ENCODE data around the gene ADIPOQ. TPM values are rescaled to one million over a fixed set of nuclear protein-coding genes. Genes with fewer than 3 reads are reported as not detected.
"Not testable (repeated sequence)": the region's sequence is repeated elsewhere in the genome, so short reads cannot be mapped to it uniquely, and the experiment has no call there.

ADIPOQ gene
- total RNA-seq, 2 donors from 2014 or later, result not detected

DNA sequence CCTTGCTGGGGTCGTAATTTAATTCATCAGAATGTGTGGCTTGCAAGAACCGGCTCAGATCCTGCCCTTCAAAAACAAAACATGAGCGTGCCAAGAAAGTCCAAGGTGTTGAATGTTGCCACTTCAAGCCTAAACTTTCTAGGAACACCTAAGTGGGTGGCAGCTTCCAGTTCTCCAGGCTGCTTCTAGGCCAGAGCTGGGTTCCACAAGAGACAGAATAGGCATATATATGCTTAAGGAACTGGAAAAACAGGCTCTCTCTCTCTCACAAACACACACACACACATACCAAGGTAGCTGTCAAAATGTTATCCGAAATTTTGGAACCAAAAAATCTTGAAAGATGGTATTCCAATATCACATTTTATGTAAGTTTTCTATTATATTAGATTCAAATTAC, 890 bp upstream of the ADIPOQ start:
- no peak overlapping the region for H3K27ac Mint-ChIP-seq
- H3K4me3 Mint-ChIP-seq, result no peak overlapping the region
- H3K27me3 Mint-ChIP-seq, result peaks cover 11 to 17% of the 10 kb centered on the region in 2 donors
- ATAC-seq, result no peak
- no peak for DNase-seq (ENCODE audit: low spot score)
- no peaks in the 10 kb centered on the region for H3K4me1 Mint-ChIP-seq (ENCODE audit: low read depth in 2 of 2)
- H3K36me3 Mint-ChIP-seq, result no peaks in the 10 kb centered on the region
- H3K9me3 Mint-ChIP-seq, result no peaks in the 10 kb centered on the region

DNA sequence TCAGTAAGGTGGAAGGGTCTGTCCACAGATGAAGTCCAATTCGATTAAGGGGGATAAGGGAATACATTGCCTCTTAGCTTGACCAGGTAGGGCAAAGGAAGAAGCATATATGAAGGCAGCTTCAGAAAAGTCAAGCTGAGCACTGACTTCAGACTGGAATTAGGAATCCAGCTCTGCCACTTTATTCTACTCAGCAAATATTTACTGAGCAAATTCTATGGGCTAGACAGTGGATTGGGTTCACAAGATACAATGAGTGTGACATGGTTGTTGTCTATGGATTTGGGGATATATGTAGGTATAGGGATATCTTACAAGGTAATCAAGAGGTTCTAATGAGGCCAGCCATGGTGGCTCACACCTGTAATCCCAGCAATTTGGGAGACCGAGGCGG, 526 bp downstream of the ADIPOQ start:
- ATAC-seq (no peak), DNase-seq (ENCODE audit: low spot score) (no peak)
- H3K4me1 Mint-ChIP-seq (ENCODE audit: low read depth in 2 of 2), result no peaks in the 10 kb centered on the region
- H3K27me3 Mint-ChIP-seq, result peaks cover 16 to 21% of the 10 kb centered on the region in 2 donors
- no peaks in the 10 kb centered on the region for H3K9me3 Mint-ChIP-seq
- H3K36me3 Mint-ChIP-seq, result no peaks in the 10 kb centered on the region
- H3K27ac Mint-ChIP-seq, result no peak overlapping the region
- no peak overlapping the region for H3K4me3 Mint-ChIP-seq

DNA sequence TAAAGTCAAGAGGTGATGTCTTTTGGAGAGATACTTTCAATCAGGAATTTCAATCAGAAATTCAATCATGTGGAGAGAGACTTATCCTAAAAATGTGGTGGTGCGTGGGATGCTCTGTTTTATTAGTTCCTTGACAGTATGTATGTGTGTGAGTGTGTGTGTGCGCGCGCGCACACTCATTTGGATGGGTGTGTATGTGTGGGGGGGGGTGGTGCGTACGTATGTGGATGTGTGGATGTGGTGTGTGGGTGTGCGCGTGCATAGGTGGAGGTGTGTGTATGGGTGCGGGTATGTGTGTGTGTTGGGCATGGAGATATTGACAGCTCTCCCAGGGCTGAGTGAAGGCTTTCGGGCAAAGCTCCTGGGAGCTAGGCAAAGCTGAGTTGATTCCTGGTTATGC, 2.4 kb downstream of the ADIPOQ start:
- DNase-seq (ENCODE audit: low spot score), result no peak
- peaks cover 8 to 9% of the 10 kb centered on the region in 2 donors for H3K4me1 Mint-ChIP-seq (ENCODE audit: low read depth in 2 of 2)
- ATAC-seq, result peak in 1 of 2 donors; percentile 43
- no peak overlapping the region for H3K4me3 Mint-ChIP-seq
- peaks cover 17 to 21% of the 10 kb centered on the region in 2 donors for H3K27me3 Mint-ChIP-seq
- H3K9me3 Mint-ChIP-seq, result no peaks in the 10 kb centered on the region
- H3K27ac Mint-ChIP-seq, result no peak overlapping the region
- H3K36me3 Mint-ChIP-seq, result no peaks in the 10 kb centered on the region

DNA sequence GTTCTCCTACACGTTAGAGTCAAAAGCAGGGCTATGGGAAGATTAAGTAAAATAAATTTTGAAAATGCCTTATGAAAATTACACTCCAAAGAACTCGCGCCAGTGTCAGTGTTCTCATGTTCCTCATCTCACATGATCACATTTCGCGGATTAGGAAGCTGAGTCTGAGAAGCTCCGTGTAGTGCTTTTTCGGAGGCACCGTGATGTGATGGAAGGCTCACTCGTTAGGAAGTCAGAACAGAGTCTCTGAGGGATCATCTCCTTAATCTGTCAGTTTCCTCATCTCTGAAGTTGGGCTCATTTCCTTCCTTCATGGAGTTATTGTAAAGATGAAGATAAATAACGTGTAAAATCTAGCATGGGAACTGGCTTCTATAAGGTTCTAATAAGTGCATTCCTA, 3.2 kb downstream of the ADIPOQ start:
- Mint-ChIP-seq H3K27ac (no peak overlapping the region), H3K4me3 (no peak overlapping the region), H3K4me1 (ENCODE audit: low read depth in 2 of 2) (peaks cover 9% of the 10 kb centered on the region in 2 donors), H3K27me3 (peaks cover 17 to 21% of the 10 kb centered on the region in 2 donors), H3K9me3 (no peaks in the 10 kb centered on the region), H3K36me3 (no peaks in the 10 kb centered on the region)
- ATAC-seq, result no peak
- no peak for DNase-seq (ENCODE audit: low spot score)

DNA sequence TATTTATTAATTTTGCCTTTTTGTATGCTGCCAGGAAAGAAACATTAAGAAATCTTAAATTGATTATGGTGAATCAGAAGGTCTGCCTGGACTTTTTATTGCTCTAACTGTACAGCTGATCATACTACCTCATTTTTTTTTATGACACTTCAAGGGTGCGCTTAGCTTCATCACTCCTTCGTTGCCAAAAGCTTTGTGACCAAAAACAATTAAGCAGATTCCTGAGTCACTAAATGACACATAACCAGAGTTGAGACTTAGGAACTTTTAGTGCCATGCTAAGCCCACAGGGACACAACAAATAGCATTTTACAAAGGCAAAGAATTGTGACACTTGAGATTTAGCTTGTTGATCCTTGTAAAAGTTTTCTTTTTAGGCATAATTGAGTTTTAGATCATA, 4.9 kb downstream of the ADIPOQ start:
- Mint-ChIP-seq H3K27me3 (peaks cover 17 to 21% of the 10 kb centered on the region in 2 donors), H3K27ac (peak overlapping the region in 1 of 2 donors; percentile 67), H3K9me3 (peaks cover 7% of the 10 kb centered on the region), H3K4me3 (no peak overlapping the region), H3K36me3 (peaks cover 12% of the 10 kb centered on the region), H3K4me1 (ENCODE audit: low read depth in 2 of 2) (peaks cover 20 to 21% of the 10 kb centered on the region in 2 donors)
- ATAC-seq (no peak), DNase-seq (ENCODE audit: low spot score) (no peak)

DNA sequence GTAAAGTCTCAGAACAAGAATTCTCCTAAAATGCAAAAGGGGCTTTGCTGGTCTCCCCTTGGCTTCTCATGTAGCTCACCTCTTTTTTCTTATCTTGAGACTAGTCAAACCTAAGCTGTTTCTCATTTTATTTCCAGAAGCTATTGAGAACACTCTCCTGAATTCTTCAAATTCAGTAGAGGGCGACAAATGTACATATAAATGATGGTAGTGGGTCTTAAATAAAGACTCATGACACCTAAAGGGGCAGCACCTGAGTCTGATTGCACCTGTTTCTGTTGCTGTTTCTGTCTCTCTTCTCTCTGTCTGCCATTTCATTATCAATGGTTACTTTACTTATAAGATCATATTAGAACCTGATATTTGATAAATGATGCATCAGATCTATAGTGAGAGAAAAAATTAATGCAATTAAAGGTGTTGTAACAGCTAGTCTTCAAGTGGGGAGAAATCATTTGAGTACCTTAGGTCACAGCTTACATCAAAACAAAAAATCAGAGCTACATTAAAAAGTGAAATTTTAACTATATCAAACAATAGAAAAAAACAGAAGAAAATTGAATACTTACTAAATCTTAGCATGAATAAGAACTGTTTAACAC, 7.0 kb downstream of the ADIPOQ start:
- Mint-ChIP-seq H3K4me3 (no peak overlapping the region), H3K27ac (peak overlapping the region; percentile 55 to 86)
- DNase-seq (ENCODE audit: low spot score), result no peak

DNA sequence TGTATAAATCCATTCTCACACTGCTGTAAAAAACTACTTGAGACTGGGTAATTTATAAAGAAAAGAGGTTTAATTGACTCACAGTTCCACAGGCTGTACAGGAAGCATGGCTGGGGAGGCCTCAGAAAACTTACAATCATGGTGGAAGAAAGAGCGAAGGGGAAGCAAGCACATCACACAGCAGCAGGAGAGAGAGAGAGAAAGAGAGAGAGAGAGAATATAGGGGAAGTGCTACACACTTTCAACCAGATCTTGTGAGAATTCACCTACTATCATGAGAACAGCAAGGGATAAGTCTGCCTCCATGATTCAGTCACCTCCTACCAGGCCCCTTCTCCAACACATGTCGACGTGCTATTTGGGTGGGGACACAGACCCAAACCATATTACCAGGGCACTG, 9.3 kb downstream of the ADIPOQ start:
- peak overlapping the region; percentile 66 to 81 for H3K27ac Mint-ChIP-seq
- not testable (repeated sequence) for ATAC-seq; H3K27me3 Mint-ChIP-seq; DNase-seq (ENCODE audit: low spot score)
- H3K9me3 Mint-ChIP-seq, result peaks cover 13% of the 10 kb centered on the region
- peaks cover 36 to 41% of the 10 kb centered on the region in 2 donors for H3K4me1 Mint-ChIP-seq (ENCODE audit: low read depth in 2 of 2)
- H3K4me3 Mint-ChIP-seq, result peak overlapping the region; percentile 15
- peaks cover 20% of the 10 kb centered on the region for H3K36me3 Mint-ChIP-seq

More for the DNA sequence above, 7.0 kb downstream of the ADIPOQ start:
- Mint-ChIP-seq H3K4me1 (ENCODE audit: low read depth in 2 of 2) (peaks cover 31 to 33% of the 10 kb centered on the region in 2 donors), H3K36me3 (peaks cover 20% of the 10 kb centered on the region), H3K9me3 (peaks cover 13% of the 10 kb centered on the region), H3K27me3 (peaks cover 14 to 21% of the 10 kb centered on the region in 2 donors)
- ATAC-seq, result peak; percentile 76 to 78

DNA sequence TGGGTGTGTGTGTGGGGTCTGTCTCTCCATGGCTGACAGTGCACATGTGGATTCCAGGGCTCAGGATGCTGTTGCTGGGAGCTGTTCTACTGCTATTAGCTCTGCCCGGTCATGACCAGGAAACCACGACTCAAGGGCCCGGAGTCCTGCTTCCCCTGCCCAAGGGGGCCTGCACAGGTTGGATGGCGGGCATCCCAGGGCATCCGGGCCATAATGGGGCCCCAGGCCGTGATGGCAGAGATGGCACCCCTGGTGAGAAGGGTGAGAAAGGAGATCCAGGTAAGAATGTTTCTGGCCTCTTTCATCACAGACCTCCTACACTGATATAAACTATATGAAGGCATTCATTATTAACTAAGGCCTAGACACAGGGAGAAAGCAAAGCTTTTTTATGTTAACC, 10.5 kb downstream of the ADIPOQ start:
- Mint-ChIP-seq H3K4me3 (no peak overlapping the region), H3K27ac (peak overlapping the region; percentile 66 to 81), H3K4me1 (ENCODE audit: low read depth in 2 of 2) (peaks cover 43 to 50% of the 10 kb centered on the region in 2 donors), H3K27me3 (peaks cover 0 to 1% of the 10 kb centered on the region in 2 donors), H3K9me3 (peaks cover 13% of the 10 kb centered on the region), H3K36me3 (peaks cover 20% of the 10 kb centered on the region)
- ATAC-seq (no peak), DNase-seq (ENCODE audit: low spot score) (no peak)

DNA sequence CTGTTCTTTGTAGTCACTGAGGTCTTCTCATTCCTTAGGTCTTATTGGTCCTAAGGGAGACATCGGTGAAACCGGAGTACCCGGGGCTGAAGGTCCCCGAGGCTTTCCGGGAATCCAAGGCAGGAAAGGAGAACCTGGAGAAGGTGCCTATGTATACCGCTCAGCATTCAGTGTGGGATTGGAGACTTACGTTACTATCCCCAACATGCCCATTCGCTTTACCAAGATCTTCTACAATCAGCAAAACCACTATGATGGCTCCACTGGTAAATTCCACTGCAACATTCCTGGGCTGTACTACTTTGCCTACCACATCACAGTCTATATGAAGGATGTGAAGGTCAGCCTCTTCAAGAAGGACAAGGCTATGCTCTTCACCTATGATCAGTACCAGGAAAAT, 11.6 kb downstream of the ADIPOQ start:
- no peak for ATAC-seq
- peaks cover 45 to 49% of the 10 kb centered on the region in 2 donors for H3K4me1 Mint-ChIP-seq (ENCODE audit: low read depth in 2 of 2)
- no peak for DNase-seq (ENCODE audit: low spot score)
- no peak overlapping the region for H3K4me3 Mint-ChIP-seq
- peak overlapping the region in 1 of 2 donors; percentile 80 for H3K27ac Mint-ChIP-seq
- H3K9me3 Mint-ChIP-seq, result peaks cover 13% of the 10 kb centered on the region
- H3K36me3 Mint-ChIP-seq, result peaks cover 23% of the 10 kb centered on the region
- H3K27me3 Mint-ChIP-seq, result no peaks in the 10 kb centered on the region

DNA sequence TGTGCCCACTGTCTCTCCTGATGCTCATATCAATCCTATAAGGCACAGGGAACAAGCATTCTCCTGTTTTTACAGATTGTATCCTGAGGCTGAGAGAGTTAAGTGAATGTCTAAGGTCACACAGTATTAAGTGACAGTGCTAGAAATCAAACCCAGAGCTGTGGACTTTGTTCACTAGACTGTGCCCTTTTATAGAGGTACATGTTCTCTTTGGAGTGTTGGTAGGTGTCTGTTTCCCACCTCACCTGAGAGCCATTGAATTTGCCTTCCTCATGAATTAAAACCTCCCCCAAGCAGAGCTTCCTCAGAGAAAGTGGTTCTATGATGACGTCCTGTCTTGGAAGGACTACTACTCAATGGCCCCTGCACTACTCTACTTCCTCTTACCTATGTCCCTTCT, 12.4 kb downstream of the ADIPOQ start:
- Mint-ChIP-seq H3K4me1 (ENCODE audit: low read depth in 2 of 2) (peaks cover 43 to 49% of the 10 kb centered on the region in 2 donors), H3K27me3 (no peaks in the 10 kb centered on the region), H3K36me3 (peaks cover 30% of the 10 kb centered on the region), H3K9me3 (peaks cover 16% of the 10 kb centered on the region), H3K27ac (peak overlapping the region in 1 of 2 donors; percentile 80), H3K4me3 (no peak overlapping the region)
- ATAC-seq (no peak), DNase-seq (ENCODE audit: low spot score) (no peak)

DNA sequence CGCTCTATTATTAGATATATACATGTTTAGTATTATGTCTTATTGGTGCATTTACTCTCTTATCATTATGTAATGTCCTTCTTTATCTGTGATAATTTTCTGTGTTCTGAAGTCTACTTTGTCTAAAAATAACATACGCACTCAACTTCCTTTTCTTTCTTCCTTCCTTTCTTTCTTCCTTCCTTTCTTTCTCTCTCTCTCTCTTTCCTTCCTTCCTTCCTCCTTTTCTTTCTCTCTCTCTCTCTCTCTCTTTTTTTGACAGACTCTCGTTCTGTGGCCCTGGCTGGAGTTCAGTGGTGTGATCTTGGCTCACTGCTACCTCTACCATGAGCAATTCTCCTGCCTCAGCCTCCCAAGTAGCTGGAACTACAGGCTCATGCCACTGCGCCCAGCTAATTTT, 15.2 kb downstream of the ADIPOQ start:
- no peak for DNase-seq (ENCODE audit: low spot score)
- peak overlapping the region; percentile 33 to 92 for H3K27ac Mint-ChIP-seq
- H3K27me3 Mint-ChIP-seq, result no peaks in the 10 kb centered on the region
- ATAC-seq, result no peak
- H3K9me3 Mint-ChIP-seq, result peaks cover 6% of the 10 kb centered on the region
- no peak overlapping the region for H3K4me3 Mint-ChIP-seq
- peaks cover 43 to 45% of the 10 kb centered on the region in 2 donors for H3K4me1 Mint-ChIP-seq (ENCODE audit: low read depth in 2 of 2)
- H3K36me3 Mint-ChIP-seq, result peaks cover 16% of the 10 kb centered on the region

DNA sequence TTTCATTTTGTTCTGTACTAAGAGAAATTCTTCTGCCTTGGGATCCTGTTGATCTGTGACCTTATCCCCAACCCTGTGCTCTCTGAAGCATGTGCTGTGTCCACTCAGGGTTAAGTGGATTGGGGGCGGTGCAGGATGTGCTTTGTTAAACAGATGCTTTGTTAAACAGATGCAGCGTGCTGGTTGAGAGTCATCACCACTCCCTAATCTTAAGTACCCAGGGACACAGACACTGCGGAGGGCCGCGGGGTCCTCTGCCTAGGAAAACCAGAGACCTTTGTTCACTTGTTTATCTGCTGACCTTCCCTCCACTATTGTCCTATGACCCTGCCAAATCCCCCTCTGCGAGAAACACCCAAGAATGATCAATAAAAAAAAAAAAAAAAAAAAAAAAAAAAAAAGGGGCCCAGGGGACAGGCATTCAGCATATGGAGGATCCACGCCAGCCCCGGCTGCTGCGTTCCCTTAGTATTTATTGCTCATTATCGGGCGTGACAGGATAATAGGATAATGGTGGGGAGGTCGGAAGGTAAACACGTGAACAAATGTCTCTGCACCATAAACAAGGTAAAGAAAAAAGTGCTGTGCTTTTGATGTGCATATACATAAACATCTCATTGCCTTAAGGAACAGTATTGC, 22.8 kb downstream of the ADIPOQ start:
- not testable (repeated sequence) for H3K27ac Mint-ChIP-seq; ATAC-seq; H3K4me3 Mint-ChIP-seq; DNase-seq (ENCODE audit: low spot score); H3K27me3 Mint-ChIP-seq; H3K36me3 Mint-ChIP-seq; H3K9me3 Mint-ChIP-seq
- H3K4me1 Mint-ChIP-seq (ENCODE audit: low read depth in 2 of 2), result peaks cover 23 to 26% of the 10 kb centered on the region in 2 donors

DNA sequence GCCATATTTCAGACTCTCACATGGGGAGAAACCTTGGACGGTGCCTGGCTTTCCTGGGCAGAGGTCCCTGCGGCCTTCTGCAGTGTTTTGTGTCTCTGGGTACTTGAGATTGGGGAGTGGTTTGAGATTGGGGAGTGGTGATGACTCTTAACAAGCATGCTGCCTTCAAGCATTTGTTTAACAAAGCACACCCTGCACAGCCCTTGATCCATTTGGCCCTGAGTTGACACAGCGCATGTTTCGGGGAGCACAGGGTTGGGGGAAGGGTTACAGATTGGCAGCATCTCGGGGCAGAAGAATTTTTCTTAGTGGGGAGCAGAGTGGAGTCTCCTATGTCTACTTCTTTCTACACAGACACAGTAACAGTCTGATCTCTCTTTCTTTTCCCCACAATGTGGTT, 23.6 kb downstream of the ADIPOQ start:
- not testable (repeated sequence) for H3K9me3 Mint-ChIP-seq; H3K27ac Mint-ChIP-seq; H3K36me3 Mint-ChIP-seq; DNase-seq (ENCODE audit: low spot score); ATAC-seq; H3K27me3 Mint-ChIP-seq; H3K4me3 Mint-ChIP-seq
- H3K4me1 Mint-ChIP-seq (ENCODE audit: low read depth in 2 of 2), result peaks cover 26 to 30% of the 10 kb centered on the region in 2 donors

DNA sequence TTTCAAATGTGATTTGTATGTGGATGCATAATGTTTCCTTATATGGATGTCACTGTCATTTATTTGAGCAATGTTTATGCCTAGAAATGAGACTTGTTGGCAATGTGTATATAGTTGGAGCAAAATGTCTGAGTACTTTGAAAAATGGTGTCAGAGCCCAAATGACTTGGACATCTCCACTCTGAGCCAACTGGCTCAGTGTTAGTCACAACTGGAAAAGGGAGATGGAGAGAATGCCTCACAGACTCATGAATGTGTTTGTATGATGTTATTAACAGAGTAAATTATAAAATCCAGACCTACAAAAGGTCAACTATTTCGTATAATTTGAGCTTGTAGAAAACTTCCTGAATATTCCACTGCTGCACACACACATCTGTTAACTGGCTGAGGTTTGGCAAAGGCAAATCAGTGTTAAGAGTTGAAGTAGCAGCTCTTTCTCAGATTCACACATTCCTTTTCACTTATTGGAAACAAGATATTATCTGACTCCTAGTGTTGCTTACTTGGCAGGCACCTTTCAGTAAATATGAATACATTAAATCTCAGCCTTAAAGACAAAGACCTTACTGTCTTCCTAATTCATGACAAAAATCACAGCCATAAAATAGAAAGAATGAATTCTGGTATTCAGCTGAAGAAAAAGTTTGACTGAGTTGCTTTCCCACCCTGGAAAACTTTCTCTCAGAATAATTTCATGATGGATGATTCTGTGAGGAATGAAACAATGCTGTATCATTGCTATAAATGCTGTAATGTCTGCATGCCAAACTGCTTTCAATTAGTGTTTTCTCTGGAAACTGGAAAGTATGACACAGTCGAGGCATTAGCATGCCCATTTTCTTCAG, 27.0 kb downstream of the ADIPOQ start:
- Mint-ChIP-seq H3K27me3 (no peaks in the 10 kb centered on the region), H3K36me3 (peaks cover 6% of the 10 kb centered on the region), H3K27ac (peak overlapping the region; percentile 73 to 93), H3K9me3 (no peaks in the 10 kb centered on the region), H3K4me3 (peak overlapping the region; percentile 58), H3K4me1 (ENCODE audit: low read depth in 2 of 2) (peaks cover 26 to 30% of the 10 kb centered on the region in 2 donors)
- ATAC-seq (peak in 1 of 2 donors; percentile 53), DNase-seq (ENCODE audit: low spot score) (no peak)

Measured in natural killer cell treated with Interleukin-12 subunit alpha and Interleukin-12 subunit beta and Interleukin-15 and Interleukin-18, amount 100 ng/mL, for 72 hours (primary cell).